Activated effector memory CD4-positive, alpha-beta T cell treated with Interleukin-2 at 50 U/mL for 16 hours (primary cell): Measurements from ENCODE around the gene HOXA13.

ENCODE experiments used
- DNase-seq: peaks from one replicate; pipeline ENCODE4 v3.0.0-alpha.2; 2020

HOXA13 gene

GRCh38 chr7:27205325-27206280 lies 5.7 kb upstream of the HOXA13 start:
- DNase-seq = no peak

- no peak for DNase-seq
Observed at GRCh38 chr7:27204851-27205322, 5.0 kb upstream of the HOXA13 start.

GRCh38 chr7:27203964-27204594 lies 4.2 kb upstream of the HOXA13 start:
- DNase-seq = no peak

GRCh38 chr7:27203365-27203953 lies 3.6 kb upstream of the HOXA13 start:
- DNase-seq = no peak

- no peak for DNase-seq
Observed at GRCh38 chr7:27202862-27203134, 2.9 kb upstream of the HOXA13 start.

- DNase-seq = no peak
Observed at GRCh38 chr7:27202018-27202861, 2.3 kb upstream of the HOXA13 start.

- no peak for DNase-seq
Observed at GRCh38 chr7:27201580-27202017, 1.7 kb upstream of the HOXA13 start.

- DNase-seq = no peak
Observed at GRCh38 chr7:27200761-27201579, 1.1 kb upstream of the HOXA13 start.

GRCh38 chr7:27198871-27199801 lies 755 bp downstream of the HOXA13 start:
- DNase-seq = no peak

- DNase-seq = no peak
Observed at GRCh38 chr7:27198138-27198841, 1.6 kb downstream of the HOXA13 start.

GRCh38 chr7:27197137-27198042 lies 2.5 kb downstream of the HOXA13 start:
- DNase-seq = no peak

- DNase-seq = peak; percentile 68
Observed at GRCh38 chr7:27196287-27196767, 3.6 kb downstream of the HOXA13 start.

- no peak for DNase-seq
Observed at GRCh38 chr7:27194686-27195379, 5.1 kb downstream of the HOXA13 start.

- DNase-seq = no peak
Observed at GRCh38 chr7:27194002-27194352, 5.9 kb downstream of the HOXA13 start.

GRCh38 chr7:27193335-27194001 lies 6.4 kb downstream of the HOXA13 start:
- no peak for DNase-seq

- DNase-seq = no peak
Observed at GRCh38 chr7:27192546-27193334, 7.2 kb downstream of the HOXA13 start.
